Activated CD4-positive, alpha-beta T cell treated with anti-CD3 and anti-CD28 coated beads, Interleukin-10, Interleukin-2, amounts not matched to agents 100 ng/mL and 50 ng/mL, durations not matched to agents 16 hours and 8 hours (primary cell): Measurements from ENCODE around the gene GRAMD1A.

Experiments used
- DNase-seq: peaks from one replicate; pipeline ENCODE4 v3.0.0-alpha.2; 2020

Gene GRAMD1A

GRCh38 chr19:35056513-35057063 lies 56.5 kb downstream of the GRAMD1A start:
- no peak for DNase-seq

GRCh38 chr19:35058370-35058769 lies 58.2 kb downstream of the GRAMD1A start:
- DNase-seq = no peak

- DNase-seq = no peak
These were observed 59.1 kb downstream of the GRAMD1A start for GRCh38 chr19:35059006-35059798.

GRCh38 chr19:35059799-35060091 lies 59.6 kb downstream of the GRAMD1A start:
- no peak for DNase-seq

GRCh38 chr19:35060160-35060855 lies 60.2 kb downstream of the GRAMD1A start:
- DNase-seq = no peak

- no peak for DNase-seq
These were observed 61.7 kb downstream of the GRAMD1A start for GRCh38 chr19:35061583-35062373.

- DNase-seq = no peak
These were observed 62.8 kb downstream of the GRAMD1A start for GRCh38 chr19:35062942-35063341.

GRCh38 chr19:35063940-35064818 lies 64.1 kb downstream of the GRAMD1A start:
- peak; percentile 32 for DNase-seq

- no peak for DNase-seq
These were observed 65.5 kb downstream of the GRAMD1A start for GRCh38 chr19:35065574-35065973.

- DNase-seq = no peak
These were observed 66.0 kb downstream of the GRAMD1A start for GRCh38 chr19:35066121-35066520.

- peak; percentile 89 for DNase-seq
These were observed 66.8 kb downstream of the GRAMD1A start for GRCh38 chr19:35066691-35067563.

GRCh38 chr19:35068941-35069634 lies 69.0 kb downstream of the GRAMD1A start:
- DNase-seq = no peak

GRCh38 chr19:35069696-35070095 lies 69.6 kb downstream of the GRAMD1A start:
- no peak for DNase-seq

- no peak for DNase-seq
These were observed 70.3 kb downstream of the GRAMD1A start for GRCh38 chr19:35070471-35070870.

- no peak for DNase-seq
These were observed 73.4 kb downstream of the GRAMD1A start for GRCh38 chr19:35073516-35073915.

GRCh38 chr19:35073941-35074340 lies 73.8 kb downstream of the GRAMD1A start:
- DNase-seq = no peak

- no peak for DNase-seq
These were observed 74.5 kb downstream of the GRAMD1A start for GRCh38 chr19:35074426-35075201.

GRCh38 chr19:35075202-35076025 lies 75.3 kb downstream of the GRAMD1A start:
- DNase-seq = no peak

- no peak for DNase-seq
These were observed 75.9 kb downstream of the GRAMD1A start for GRCh38 chr19:35076026-35076370.
